Measurements from ENCODE around the gene TRIOBP.

The TRIOBP gene

GRCh38 chr22:37657590-37658132, 39.2 kb upstream of the TRIOBP start:
- peak; percentile 35 for DNase-seq (ENCODE audit: low read depth)
- TF ChIP-seq CTCF (IDR thresholded peaks at IDR 0.05; ENCODE audit: insufficient read depth, low read depth, low read length, missing control alignments) = no peak
- peak overlapping the region; percentile 64 for H3K4me3 ChIP-seq (ENCODE audit: low read length)

- peak; percentile 100 for DNase-seq (ENCODE audit: low read depth)
- no peak for TF ChIP-seq CTCF (IDR thresholded peaks at IDR 0.05; ENCODE audit: insufficient read depth, low read depth, low read length, missing control alignments)
- peak within 1 kb of the TSS; percentile 64 for H3K4me3 ChIP-seq (ENCODE audit: low read length)
Observed at GRCh38 chr22:37658133-37659065, 38.4 kb upstream of the TRIOBP start, which contains the start of gene PDXP. TSS of gene PDXP (plus strand) at chr22:37658723. CDS start at chr22:37658783, 60 bp downstream.

GRCh38 chr22:37659066-37659896, 37.6 kb upstream of the TRIOBP start:
- peak overlapping the region; percentile 56 for H3K4me3 ChIP-seq (ENCODE audit: low read length)
- no peak for TF ChIP-seq CTCF (IDR thresholded peaks at IDR 0.05; ENCODE audit: insufficient read depth, low read depth, low read length, missing control alignments)
- DNase-seq (ENCODE audit: low read depth) = no peak

DNA sequence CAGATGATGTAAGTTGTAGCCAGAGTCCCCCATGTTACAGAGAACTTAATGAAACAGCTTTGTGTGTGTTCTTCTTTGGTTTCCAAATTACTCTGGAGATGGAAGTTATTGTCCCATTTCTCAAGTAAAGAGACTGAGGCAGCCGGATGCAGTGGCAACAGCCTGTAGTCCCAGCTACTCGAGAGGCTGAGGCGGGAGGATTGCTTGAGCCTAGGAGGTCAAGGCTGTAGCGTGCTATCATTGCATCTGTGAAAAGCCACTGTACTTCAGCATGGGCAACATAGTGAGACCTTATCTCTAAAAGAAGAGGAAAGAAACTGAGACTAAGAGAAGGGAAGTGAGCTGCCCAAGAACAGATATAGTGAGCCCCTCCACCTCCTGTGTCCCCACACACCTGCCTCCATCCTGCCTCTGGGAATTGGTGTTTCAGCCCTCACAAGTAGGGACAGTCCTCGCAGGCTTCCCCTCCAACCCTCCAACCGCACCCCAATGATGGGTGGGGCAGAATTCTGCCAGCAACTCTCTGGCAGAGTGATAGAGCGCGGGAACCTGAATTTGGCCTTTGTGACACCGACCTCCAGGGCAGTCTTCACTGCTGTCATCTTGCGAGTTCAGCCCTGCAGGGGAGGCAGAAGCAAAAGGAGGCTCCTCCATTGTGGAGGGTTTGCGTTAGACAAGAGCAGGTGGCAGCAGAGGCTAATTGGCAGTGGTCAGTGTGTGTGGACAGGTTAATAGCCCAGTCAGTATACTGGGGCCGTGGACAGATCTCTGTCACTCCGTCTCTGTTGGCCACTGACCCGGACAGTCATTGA, 36.7 kb upstream of the TRIOBP start:
- no peak for DNase-seq (ENCODE audit: low read depth)
- no peak for TF ChIP-seq CTCF (IDR thresholded peaks at IDR 0.05; ENCODE audit: insufficient read depth, low read depth, low read length, missing control alignments)
- peak overlapping the region; percentile 56 for H3K4me3 ChIP-seq (ENCODE audit: low read length)

DNA sequence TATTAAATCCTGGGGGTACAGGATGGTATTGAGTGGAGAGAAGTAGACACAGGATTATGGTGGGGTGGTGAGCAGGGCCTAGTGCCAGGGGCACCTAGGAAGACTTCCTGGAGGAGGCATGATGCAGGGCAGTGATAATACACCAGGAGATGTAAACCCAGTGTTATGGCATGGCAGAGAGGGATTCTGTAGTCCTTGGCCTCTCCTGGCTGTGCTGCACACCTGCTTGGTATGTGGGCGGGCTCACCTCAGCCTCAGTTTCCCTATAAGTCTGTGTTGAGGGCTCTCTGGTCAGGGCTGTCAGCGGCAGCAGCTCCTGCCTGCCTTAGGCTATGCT, 36.2 kb upstream of the TRIOBP start:
- TF ChIP-seq CTCF (IDR thresholded peaks at IDR 0.05; ENCODE audit: insufficient read depth, low read depth, low read length, missing control alignments) = no peak
- DNase-seq (ENCODE audit: low read depth) = no peak
- H3K4me3 ChIP-seq (ENCODE audit: low read length) = no peak overlapping the region

Data from epithelial cell of esophagus (primary cell).